Kidney (tissue), 14 donors: ENCODE results near the gene ATF7IP. TPM values are rescaled to one million over a fixed set of nuclear protein-coding genes. Genes with fewer than 3 reads are reported as not detected.

Source experiments
- DNase-seq, 5 donors: peaks; one replicate each; pipeline ENCODE4 v3.0.0-alpha.2; 2013 to 2020
- FAIRE-seq: peaks from 2 replicates; lab custom pipeline; 2012; peaks lifted over from hg19 to GRCh38; lab: Jason Lieb, UNC
- H3K27ac ChIP-seq, 2 donors: one replicate each; pipeline ENCODE4 v1.7.0; 2013; ENCODE audit warnings: low read depth in 2 of 2, low read length in 2 of 2, inconsistent platforms in 1 of 2
- H3K27me3 ChIP-seq: one replicate; pipeline ENCODE4 v1.7.1; 2013; ENCODE audit warnings: low read length, inconsistent platforms; ENCODE audit not compliant: control insufficient read depth, insufficient read depth
- H3K36me3 ChIP-seq, 3 donors: one replicate each; pipeline versions ENCODE4 v1.7.0 to v1.7.1; 2013; ENCODE audit warnings: low read length in 3 of 3, control low read depth in 1 of 3, inconsistent platforms in 1 of 3; ENCODE audit not compliant: insufficient read depth in 3 of 3, control insufficient read depth in 2 of 3
- H3K4me1 ChIP-seq, 3 donors: one replicate each; pipeline versions ENCODE4 v1.7.0 to v1.7.1; 2013; ENCODE audit warnings: low read length in 3 of 3, inconsistent platforms in 1 of 3, low read depth in 1 of 3; ENCODE audit not compliant: control insufficient read depth in 2 of 3, insufficient read depth in 2 of 3
- H3K4me3 ChIP-seq, 3 donors: one replicate each; pipeline versions ENCODE4 v1.7.0 to v1.8.1; 2013; ENCODE audit warnings: low read length in 3 of 3, control low read depth in 1 of 3, inconsistent platforms in 1 of 3
- H3K9ac ChIP-seq, 3 donors: one replicate each; pipeline versions ENCODE4 v1.7.0 to v1.7.1; 2013; ENCODE audit warnings: low read length in 3 of 3, control low read depth in 1 of 3, inconsistent platforms in 1 of 3
- H3K9me3 ChIP-seq, 3 donors: one replicate each; pipeline versions ENCODE4 v1.7.0 to v1.7.1; 2013; ENCODE audit warnings: low read length in 3 of 3, control low read depth in 1 of 3, inconsistent platforms in 1 of 3; ENCODE audit not compliant: control insufficient read depth in 2 of 3, insufficient read depth in 1 of 3
- CTCF ChIP-seq: IDR thresholded peaks from 3 replicates; pipeline ENCODE4 v1.5.1; 2012; ENCODE audit warnings: mild to moderate bottlenecking, moderate library complexity, borderline replicate concordance; ENCODE audit not compliant: insufficient read depth; ENCODE audit errors: extremely low read depth
- intact Hi-C: fragments of 100-400 bp; cut with DNase I; formaldehyde crosslinking; loops from one replicate; pipeline ENCODE4 v1.11.1; 2022
- polyA plus RNA-seq: library from polyadenylated mRNA; stranded (reverse); fragments of 350-450 nt; fragmentation: Illumina TruSeq; extraction: RNeasy Lipid Tissue Mini Kit (QIAGEN cat#74804); gene quantifications from one replicate; pipeline ENCODE4 v1.2.3, GENCODE V29; 2014; ENCODE audit warnings: low read depth, low replicate concordance; ENCODE audit not compliant: insufficient read depth
- total RNA-seq: library from RNA; stranded (reverse); fragmentation: NEBNext Ultra II Directional; extraction: Animal tissue kit (Norgen Biotek cat#: 25700); gene quantifications from one replicate; pipeline ENCODE4 v1.2.1, GENCODE V29; 2021
- donor health status: control.
- donor health status: control.
- donor health status: control.
- donor health status: control.
- donor health status: control.
- donor health status: DM: yes; HTN: yes; CAD: no.
- donor health status: Normal renal cell carcinoma (clear cell type).

Gene ATF7IP
- total and polyA plus RNA-seq, 2 donors from 2014 or later, result 6.3 to 97.1 TPM

GRCh38 chr12:14356147-14356546, 9.3 kb upstream of the ATF7IP start:
- Histone ChIP-seq H3K27me3 (no peaks in the 10 kb centered on the region), H3K27ac (no peak overlapping the region), H3K4me3 (no peak overlapping the region), H3K36me3 (no peaks in the 10 kb centered on the region), H3K9me3 (peaks cover 0 to 2% (median 0%) of the 10 kb centered on the region in 3 donors), H3K4me1 (no peaks in the 10 kb centered on the region), H3K9ac (no peak overlapping the region)
- FAIRE-seq (no peak), DNase-seq (no peak)
- TF ChIP-seq CTCF, result no peak
- intact Hi-C loops, result no loop called here

GRCh38 chr12:14357486-14357885, 8.0 kb upstream of the ATF7IP start:
- Histone ChIP-seq H3K36me3 (no peaks in the 10 kb centered on the region), H3K4me3 (no peak overlapping the region), H3K4me1 (no peaks in the 10 kb centered on the region), H3K27me3 (no peaks in the 10 kb centered on the region), H3K27ac (no peak overlapping the region), H3K9me3 (no peaks in the 10 kb centered on the region), H3K9ac (no peak overlapping the region)
- FAIRE-seq (no peak), DNase-seq (no peak)
- TF ChIP-seq CTCF, result no peak
- intact Hi-C loops, result no loop called here

DNA sequence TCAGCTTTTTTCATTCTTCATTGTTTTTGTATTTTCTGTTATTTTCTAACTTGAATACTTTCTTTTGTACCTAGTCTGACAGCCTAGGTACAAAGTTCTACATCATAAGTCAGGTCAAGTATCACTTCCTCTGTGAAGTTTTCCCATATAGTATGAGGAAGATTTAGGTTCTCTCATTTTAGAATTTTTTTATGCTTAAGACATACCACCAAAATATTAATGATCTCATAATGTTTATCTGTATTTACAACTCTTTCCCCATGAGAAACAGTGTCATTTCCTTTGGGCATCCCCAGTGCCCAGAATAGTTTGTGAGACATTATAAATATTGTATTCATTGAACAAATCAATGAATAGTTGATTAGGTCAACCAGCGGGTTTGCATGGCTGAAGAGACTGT, 3.1 kb upstream of the ATF7IP start:
- Histone ChIP-seq H3K36me3 (no peaks in the 10 kb centered on the region), H3K9me3 (no peaks in the 10 kb centered on the region), H3K9ac (no peak overlapping the region), H3K27ac (no peak overlapping the region), H3K27me3 (no peaks in the 10 kb centered on the region), H3K4me1 (no peaks in the 10 kb centered on the region), H3K4me3 (no peak overlapping the region)
- FAIRE-seq (no peak), DNase-seq (no peak)
- intact Hi-C loops, result no loop called here
- no peak for TF ChIP-seq CTCF

DNA sequence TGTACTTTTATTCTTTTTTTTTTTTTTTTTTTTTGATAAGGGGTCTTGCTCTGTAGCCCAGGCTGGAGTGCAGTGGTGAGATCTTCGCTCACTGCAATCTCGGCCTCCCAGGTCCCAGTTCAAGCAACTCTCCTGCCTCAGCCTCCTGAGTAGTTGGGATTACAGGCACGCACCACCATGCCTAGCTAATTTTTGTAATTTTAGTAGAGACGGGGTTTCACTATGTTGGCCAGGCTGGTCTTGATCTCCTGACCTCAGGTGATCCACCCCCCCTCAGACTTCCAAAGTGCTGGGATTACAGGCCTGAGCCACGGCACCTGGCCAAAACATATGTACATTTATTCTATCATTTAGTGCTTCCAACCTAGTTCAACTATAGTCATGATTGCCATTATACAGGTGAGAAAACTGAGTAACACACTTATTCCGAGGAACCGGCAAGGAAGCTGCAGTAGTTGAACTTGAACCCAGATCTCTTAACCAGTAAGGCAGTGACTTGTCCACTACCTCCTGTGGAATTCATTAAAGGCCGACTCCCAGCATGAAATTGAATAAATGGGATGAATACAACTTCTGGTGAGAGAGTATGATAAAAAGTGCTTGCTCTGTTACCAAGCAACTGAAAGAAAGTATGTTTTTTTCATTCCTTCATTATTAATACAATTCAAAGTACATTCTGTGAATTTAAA, 755 bp upstream of the ATF7IP start:
- H3K27me3 ChIP-seq, result no peaks in the 10 kb centered on the region
- TF ChIP-seq CTCF, result no peak
- no peaks in the 10 kb centered on the region for H3K9me3 ChIP-seq
- H3K27ac ChIP-seq, result peak overlapping the region; percentile 54 to 99
- FAIRE-seq (no peak), DNase-seq (peak in 1 of 5 donors; percentile 46)
- H3K36me3 ChIP-seq, result no peaks in the 10 kb centered on the region
- H3K4me3 ChIP-seq, result peak overlapping the region; percentile 72 to 79 (median 78)
- H3K4me1 ChIP-seq, result peaks cover 0 to 11% (median 0%) of the 10 kb centered on the region in 3 donors
- H3K9ac ChIP-seq, result peak overlapping the region; percentile 49 to 86 (median 54)
- intact Hi-C loops, result loop anchor here (5.0 kb wide), 1 partner anchor 38 kb away; no protein-coding TSS in a partner anchor
